GM23248 (cell line): ENCODE measurements around the gene CHPT1. TPM values are rescaled to one million over a fixed set of nuclear protein-coding genes. Genes with fewer than 3 reads are reported as not detected.
"Not testable (repeated sequence)": the region's sequence is repeated elsewhere in the genome, so short reads cannot be mapped to it uniquely, and the experiment has no call there.

Experiments
- DNase-seq: peaks from one replicate; pipeline ENCODE4 v3.0.0-alpha.2; 2015
- H2AFZ ChIP-seq: fragments of 200-600 bp; sonication (generic); 2 replicates; pipeline ENCODE4 v1.6.1; 2016; ENCODE audit warnings: antibody characterized with exemption
- H3F3A ChIP-seq: fragments of 200-600 bp; sonication (generic); 2 replicates; pipeline ENCODE4 v1.6.1; 2016; ENCODE audit warnings: mild to moderate bottlenecking, antibody characterized with exemption, mixed run types; ENCODE audit not compliant: insufficient read depth
- H3K27ac ChIP-seq: fragments of 200-600 bp; sonication (generic); 2 replicates; pipeline ENCODE4 v1.5.1; 2016; ENCODE audit warnings: mild to moderate bottlenecking
- H3K27me3 ChIP-seq: fragments of 200-600 bp; sonication (generic); replicated peaks from 2 replicates; pipeline ENCODE4 v1.6.1; 2016; ENCODE audit warnings: mild to moderate bottlenecking; ENCODE audit not compliant: insufficient read depth
- H3K36me3 ChIP-seq: fragments of 200-600 bp; sonication (generic); 2 replicates; pipeline ENCODE4 v1.6.1; 2016; ENCODE audit warnings: low read depth, mild to moderate bottlenecking
- H3K4me1 ChIP-seq: fragments of 200-600 bp; sonication (generic); 2 replicates; pipeline ENCODE4 v1.6.1; 2016; ENCODE audit warnings: mild to moderate bottlenecking; ENCODE audit not compliant: insufficient read depth
- H3K4me2 ChIP-seq: fragments of 200-600 bp; sonication (generic); one replicate; pipeline ENCODE4 v1.6.1; 2016; ENCODE audit warnings: mild to moderate bottlenecking; ENCODE audit not compliant: unreplicated experiment
- H3K4me3 ChIP-seq: fragments of 200-600 bp; sonication (generic); 2 replicates; pipeline ENCODE4 v1.5.1; 2016; ENCODE audit warnings: mild to moderate bottlenecking
- H3K79me2 ChIP-seq: fragments of 200-600 bp; sonication (generic); 2 replicates; pipeline ENCODE4 v1.6.1; 2016; ENCODE audit warnings: mild to moderate bottlenecking; ENCODE audit not compliant: insufficient read depth
- H3K9ac ChIP-seq: fragments of 200-600 bp; sonication (generic); 2 replicates; pipeline ENCODE4 v1.6.1; 2016; ENCODE audit warnings: mild to moderate bottlenecking
- H3K9me2 ChIP-seq: fragments of 200-600 bp; sonication (generic); 2 replicates; pipeline ENCODE4 v1.6.1; 2016; ENCODE audit warnings: mixed run types, mild to moderate bottlenecking, moderate library complexity; ENCODE audit not compliant: insufficient read depth
- H3K9me3 ChIP-seq: fragments of 200-600 bp; sonication (generic); one replicate; pipeline ENCODE4 v1.6.1; 2017; ENCODE audit warnings: low read depth
- H4K20me1 ChIP-seq: fragments of 200-600 bp; sonication (generic); 2 replicates; pipeline ENCODE4 v1.6.0; 2016; ENCODE audit not compliant: insufficient read depth
- EZH2 ChIP-seq: fragments of 200-600 bp; sonication (generic); IDR thresholded peaks from 2 replicates; pipeline ENCODE4 v1.6.1; 2018; ENCODE audit warnings: antibody characterized with exemption, mild to moderate bottlenecking; ENCODE audit not compliant: insufficient read depth, poor library complexity, severe bottlenecking
- EZH2phosphoT487 ChIP-seq: fragments of 200-600 bp; sonication (generic); IDR thresholded peaks from 2 replicates; pipeline ENCODE4 v1.6.1; 2018; ENCODE audit warnings: antibody characterized with exemption, moderate library complexity, mild to moderate bottlenecking, low read depth; ENCODE audit not compliant: insufficient read depth
- WGBS, 2 experiments: methylation state at CpG; one replicate each; pipeline ENCODE4 v1.1.6; 2015 to 2017; ENCODE audit warnings: low lambda C conversion rate in 2 of 2, low coverage in 1 of 2; ENCODE audit errors: missing lambda C conversion rate in 2 of 2; 5-methylcytosine and 5-hydroxymethylcytosine counted together
- in situ Hi-C: fragments of 300-500 bp; cut with MboI; formaldehyde crosslinking; loops from 2 replicates; pipeline ENCODE4 v1.15.0; 2020
- polyA plus RNA-seq: library from polyadenylated mRNA; unstranded; fragments of >200 nt; fragmentation: Nextera tagmentation; extraction: Ambion mirVana; gene quantifications from 2 replicates; pipeline ENCODE4 v1.2.1, GENCODE V29; 2016
- total RNA-seq: library from RNA; depleted of rRNA; stranded (reverse); fragments of >200 nt; shearing (Covaris generic); gene quantifications from 2 replicates; pipeline ENCODE4 v1.2.3, GENCODE V29; 2014

Gene CHPT1
- total and polyA plus RNA-seq, 2 experiments from 2014 or later: 32.6 to 35.4 TPM

- no peak overlapping the region for H3K4me3 ChIP-seq
- no peaks in the 10 kb centered on the region for H3K9me2 ChIP-seq
- H3K4me2 ChIP-seq: no peak overlapping the region
- H3K27ac ChIP-seq: no peak overlapping the region
- no peak overlapping the region for H3K9ac ChIP-seq
- H3K27me3 ChIP-seq: no peaks in the 10 kb centered on the region; the same call in 1 of the 2 replicates
- no peaks in the 10 kb centered on the region for H3K9me3 ChIP-seq
- no peak overlapping the region for H2AFZ ChIP-seq
- H3K4me1 ChIP-seq: no peaks in the 10 kb centered on the region
- no peak for DNase-seq
- H3K79me2 ChIP-seq: no peaks in the 10 kb centered on the region
- no peaks in the 10 kb centered on the region for H4K20me1 ChIP-seq
- H3K36me3 ChIP-seq: no peaks in the 10 kb centered on the region
- TF ChIP-seq EZH2phosphoT487 (no peak), EZH2 (no peak)
- H3F3A ChIP-seq: no peaks in the 10 kb centered on the region
- in situ Hi-C loops: no loop called here
Observed at GRCh38 chr12:101678081-101678480, 19.4 kb upstream of the CHPT1 start.

GRCh38 chr12:101680240-101680639, 17.2 kb upstream of the CHPT1 start:
- H3K4me3 ChIP-seq: no peak overlapping the region
- no peak overlapping the region for H3K27ac ChIP-seq
- H3K27me3 ChIP-seq: no peaks in the 10 kb centered on the region; the same call in 1 of the 2 replicates
- WGBS, 2 experiments: 64 to 75% methylated on average over 3 of the region's 3 CpGs
- no peaks in the 10 kb centered on the region for H3K9me3 ChIP-seq
- H3K4me2 ChIP-seq: no peak overlapping the region
- no peaks in the 10 kb centered on the region for H3K4me1 ChIP-seq
- no peak overlapping the region for H2AFZ ChIP-seq
- no peaks in the 10 kb centered on the region for H3K36me3 ChIP-seq
- TF ChIP-seq EZH2: no peak
- TF ChIP-seq EZH2phosphoT487: no peak
- H4K20me1 ChIP-seq: no peaks in the 10 kb centered on the region
- H3K79me2 ChIP-seq: no peaks in the 10 kb centered on the region
- in situ Hi-C loops: no loop called here
- H3K9me2 ChIP-seq: no peaks in the 10 kb centered on the region
- no peak for DNase-seq
- no peak overlapping the region for H3K9ac ChIP-seq
- H3F3A ChIP-seq: no peaks in the 10 kb centered on the region

GRCh38 chr12:101680647-101681046, 16.8 kb upstream of the CHPT1 start:
- no peaks in the 10 kb centered on the region for H3K9me2 ChIP-seq
- no peak overlapping the region for H3K4me2 ChIP-seq
- no peak overlapping the region for H3K4me3 ChIP-seq
- H2AFZ ChIP-seq: no peak overlapping the region
- no peaks in the 10 kb centered on the region for H4K20me1 ChIP-seq
- no peaks in the 10 kb centered on the region for H3K36me3 ChIP-seq
- H3K9me3 ChIP-seq: no peaks in the 10 kb centered on the region
- H3K4me1 ChIP-seq: no peaks in the 10 kb centered on the region
- H3K27me3 ChIP-seq: no peaks in the 10 kb centered on the region; the same call in 1 of the 2 replicates
- no peaks in the 10 kb centered on the region for H3K79me2 ChIP-seq
- no peak overlapping the region for H3K27ac ChIP-seq
- TF ChIP-seq EZH2 (no peak), EZH2phosphoT487 (no peak)
- DNase-seq: no peak
- H3K9ac ChIP-seq: no peak overlapping the region
- in situ Hi-C loops: no loop called here
- H3F3A ChIP-seq: no peaks in the 10 kb centered on the region

GRCh38 chr12:101681627-101682026, 15.8 kb upstream of the CHPT1 start:
- DNase-seq, H3K27ac ChIP-seq, H2AFZ ChIP-seq, H3K9me2 ChIP-seq, H3K4me2 ChIP-seq, H3K79me2 ChIP-seq, H3K36me3 ChIP-seq, H3K9ac ChIP-seq, H3F3A ChIP-seq, H3K9me3 ChIP-seq, in situ Hi-C loops, H3K4me1 ChIP-seq, H3K27me3 ChIP-seq, H3K4me3 ChIP-seq, H4K20me1 ChIP-seq: not testable (repeated sequence)
- 45 to 52% methylated on average over 4 to 6 of the region's 6 CpGs for WGBS, 2 experiments

GRCh38 chr12:101685092-101685491, 12.3 kb upstream of the CHPT1 start:
- WGBS, 2 experiments: 0% methylated on average over 1 of the region's 1 CpG
- H3K4me3 ChIP-seq: no peak overlapping the region
- in situ Hi-C loops: no loop called here
- H3K9me2 ChIP-seq: no peaks in the 10 kb centered on the region
- no peak for DNase-seq
- no peak overlapping the region for H3K4me2 ChIP-seq
- no peaks in the 10 kb centered on the region for H3K27me3 ChIP-seq
- H4K20me1 ChIP-seq: no peaks in the 10 kb centered on the region
- TF ChIP-seq EZH2 (no peak), EZH2phosphoT487 (no peak)
- H3K9ac ChIP-seq: no peak overlapping the region
- no peaks in the 10 kb centered on the region for H3F3A ChIP-seq
- no peaks in the 10 kb centered on the region for H3K36me3 ChIP-seq
- H2AFZ ChIP-seq: no peak overlapping the region
- H3K4me1 ChIP-seq: no peaks in the 10 kb centered on the region
- H3K9me3 ChIP-seq: no peaks in the 10 kb centered on the region
- no peak overlapping the region for H3K27ac ChIP-seq
- H3K79me2 ChIP-seq: no peaks in the 10 kb centered on the region
